Ovary (tissue), 9 donors: Measurements from ENCODE around the gene NOP10. TPM values are rescaled to one million over a fixed set of nuclear protein-coding genes. Genes with fewer than 3 reads are reported as not detected.

Experiments
- DNase-seq, 5 donors: peaks; one replicate each; pipeline ENCODE4 v3.0.0-alpha.2; 2019 to 2020
- H3K27ac ChIP-seq, 2 donors: fragments of 200-600 bp; one replicate each; pipeline versions ENCODE4 v1.5.1 to v1.8.0; 2019 to 2022
- H3K27me3 ChIP-seq: fragments of 200-600 bp; one replicate; pipeline ENCODE4 v1.8.0; 2022
- H3K36me3 ChIP-seq: fragments of 200-600 bp; sonication (generic); one replicate; pipeline ENCODE4 v1.5.1; 2019
- H3K4me1 ChIP-seq: one replicate; pipeline ENCODE4 v1.8.1; 2013; ENCODE audit warnings: mild to moderate bottlenecking, moderate library complexity; ENCODE audit not compliant: insufficient read depth
- H3K4me3 ChIP-seq: fragments of 200-600 bp; sonication (generic); one replicate; pipeline ENCODE4 v1.5.1; 2017
- H3K9me3 ChIP-seq, 2 donors: fragments of 200-600 bp in 1 of 2; sonication (generic) in 1 of 2; one replicate each; pipeline versions ENCODE4 v1.5.1 to v1.8.1; 2013 to 2019; ENCODE audit warnings: mild to moderate bottlenecking in 1 of 2, moderate library complexity in 1 of 2
- CTCF ChIP-seq, 3 donors: fragments of 450-650 bp in 2 of 3; fragments of 200-600 bp in 1 of 3; IDR thresholded peaks; one replicate each; pipeline versions ENCODE4 v1.5.1 to v1.8.0; 2016 to 2022; ENCODE audit warnings: antibody characterized with exemption in 3 of 3, mild to moderate bottlenecking in 1 of 3
- EP300 ChIP-seq: sonication (generic); formaldehyde crosslinking; IDR thresholded peaks from one replicate; pipeline ENCODE4 v1.6.1; 2017; ENCODE audit warnings: antibody characterized with exemption
- POLR2A ChIP-seq: fragments of 450-650 bp; IDR thresholded peaks from one replicate; pipeline ENCODE4 v1.6.1; 2017; ENCODE audit warnings: antibody characterized with exemption, mild to moderate bottlenecking, moderate library complexity
- WGBS, 3 donors: extraction: QIAGEN DNeasy Blood & Tissue Kit in 1 of 3; methylation state at CpG; one replicate each; pipeline versions ENCODE4 v1.1.5 to v1.1.7; 2013 to 2017; 5-methylcytosine and 5-hydroxymethylcytosine counted together
- intact Hi-C, 4 donors: fragments of 100-400 bp; cut with DNase I; formaldehyde crosslinking; loops; one replicate each; pipeline versions ENCODE4 v1.11.0 to v1.15.1; 2022 to 2023
- microRNA counts: library from miRNA; unstranded; fragments of <30 nt; microRNA quantifications from one replicate; lab custom pipeline; 2016
- microRNA-seq, 3 donors: library from miRNA; unstranded; fragments of <30 nt; microRNA quantifications; one replicate each; pipeline versions ENCODE4 to v1.2.0, GENCODE V29; 2019 to 2020
- polyA plus RNA-seq, 2 donors: library from polyadenylated mRNA; stranded (reverse); fragments of 200-250 nt in 1 of 2; fragments of 350-450 nt in 1 of 2; fragmentation: Illumina TruSeq in 1 of 2; extraction: RNeasy Lipid Tissue Mini Kit (QIAGEN cat#74804) in 1 of 2; gene quantifications; one replicate each; pipeline ENCODE4 v1.2.3, GENCODE V29; 2013 to 2014
- small RNA-seq: library from RNA; depleted of rRNA; stranded (forward); fragments of <200 nt; gene quantifications from one replicate; pipeline ENCODE3, GENCODE V24; 2016
- total RNA-seq, 7 donors: library from RNA; depleted of rRNA in 2 of 7; stranded (reverse); fragments of >200 nt in 2 of 7; fragmentation: NEBNext Ultra II Directional in 3 of 7; extraction: Animal tissue kit (Norgen Biotek cat#: 25700) in 3 of 7; gene quantifications; one replicate each; pipeline versions ENCODE4 v1.1.0 to v1.2.4, GENCODE V29; 2016 to 2023
- donor health status: DM: no; HTN: no; CAD: no; lungs with moderate emphysema.
- donor health status: DM: no; HTN: no; CAD: no.
- donor health status: Bipolar disorder and iron deficiency.
- donor health status: DM: yes; HTN: yes; CAD: no.
- donor health status: DM: no; HTN: no; CAD: no.
- donor health status: DM: yes; HTN: yes; CAD: no.

Gene NOP10
- total and polyA plus RNA-seq, 9 donors: 46.5 to 189 (median 61.7) TPM

- H3K27ac ChIP-seq: no peak overlapping the region
Measured at GRCh38 chr15:34297059-34297458, 45.9 kb downstream of the NOP10 start.

GRCh38 chr15:34292621-34293020 lies 50.3 kb downstream of the NOP10 start:
- WGBS, 3 donors: 91 to 98% (median 97%) methylated on average over 9 of the region's 9 CpGs
- H3K36me3 ChIP-seq: no peaks in the 10 kb centered on the region
- H3K9me3 ChIP-seq: no peaks in the 10 kb centered on the region
- no peaks in the 10 kb centered on the region for H3K27me3 ChIP-seq
- H3K4me3 ChIP-seq: no peak overlapping the region
- no peak overlapping the region for H3K27ac ChIP-seq
- TF ChIP-seq CTCF (IDR thresholded peaks at IDR 0.05) (no peak), POLR2A (no peak)
- DNase-seq: no peak
- no peaks in the 10 kb centered on the region for H3K4me1 ChIP-seq
- intact Hi-C loops: no loop called here

More at GRCh38 chr15:34297059-34297458, 45.9 kb downstream of the NOP10 start:
- Histone ChIP-seq H3K4me1 (no peaks in the 10 kb centered on the region), H3K4me3 (no peak overlapping the region), H3K36me3 (no peaks in the 10 kb centered on the region), H3K9me3 (no peaks in the 10 kb centered on the region), H3K27me3 (no peaks in the 10 kb centered on the region)
- TF ChIP-seq POLR2A (no peak), CTCF (IDR thresholded peaks at IDR 0.05) (no peak), EP300 (no peak)
- intact Hi-C loops: no loop called here
- WGBS, 3 donors: 37 to 41% (median 38%) methylated on average over 1 of the region's 1 CpG
- DNase-seq: no peak

MicroRNAs encoded within 50 kb of the gene (microRNA counts, 767-probe panel; counts per million panel counts)
- microRNA hsa-miR-1233 (lab: Ali Mortazavi, UCI): 3,268 counts per million, percentile 86 among the panel's probes with 10 or more counts

Small RNAs within 50 kb of the gene (microRNA-seq; reads per million reads assigned to microRNA genes)
- gene MIR1233-1: 0 reads per million in 3 donors

Small RNAs within 50 kb of the gene (small RNA-seq; reads per million reads assigned to genes)
- gene MIR1233-1 (not detected), gene RF00019 (not detected)

Other genes starting within 250 kb of the NOP10 start
- gene EMC7, start 241.3 kb downstream of the NOP10 start, total RNA-seq: 10 to 100 TPM; 27.4 to 57.4 (median 41.2) TPM
- gene EMC7, start 241.3 kb downstream of the NOP10 start, polyA plus RNA-seq: 100 to 1,000 TPM in 1 of 2 donors, 10 to 100 TPM in 1; 63.6 to 118 TPM
- gene PGBD4, start 241.1 kb downstream of the NOP10 start, total RNA-seq: 1 to 10 TPM in 4 of 7 donors, under 1 TPM in 3; 0.69 to 1.6 (median 1.1) TPM
- gene PGBD4, start 241.1 kb downstream of the NOP10 start, polyA plus RNA-seq: 1 to 10 TPM in 1 of 2 donors, under 1 TPM in 1; 0.46 to 1.0 TPM
- gene KATNBL1, start 133.0 kb downstream of the NOP10 start, total RNA-seq: 10 to 100 TPM; 23.7 to 52.2 (median 37.4) TPM
- gene KATNBL1, start 133.0 kb downstream of the NOP10 start, polyA plus RNA-seq: 10 to 100 TPM; 12.9 to 27.1 TPM
- 100 to 1,000 TPM in 1 of 7 donors, 10 to 100 TPM in 6; 84.4 to 107 (median 89.9) TPM for gene EMC4, start 118.1 kb downstream of the NOP10 start, total RNA-seq
- 100 to 1,000 TPM; 148 to 178 TPM for gene EMC4, start 118.1 kb downstream of the NOP10 start, polyA plus RNA-seq
- gene SLC12A6, start 5.4 kb downstream of the NOP10 start, total RNA-seq: 10 to 100 TPM in 5 of 7 donors, 1 to 10 TPM in 2; 7.1 to 13.2 (median 11.4) TPM
- 10 to 100 TPM in 1 of 2 donors, 1 to 10 TPM in 1; 6.9 to 19.7 TPM for gene SLC12A6, start 5.4 kb downstream of the NOP10 start, polyA plus RNA-seq
- gene NUTM1, start 179 bp upstream of the NOP10 start, total RNA-seq: not detected
- not detected for gene NUTM1, start 179 bp upstream of the NOP10 start, polyA plus RNA-seq
- gene LPCAT4, start 24.1 kb upstream of the NOP10 start, total RNA-seq: 10 to 100 TPM in 6 of 7 donors, 1 to 10 TPM in 1; 8.9 to 44.3 (median 34.4) TPM
- 10 to 100 TPM; 15.9 to 22.6 TPM for gene LPCAT4, start 24.1 kb upstream of the NOP10 start, polyA plus RNA-seq
- 100 to 1,000 TPM in 2 of 7 donors, 10 to 100 TPM in 5; 21.7 to 130 (median 70.1) TPM for gene GOLGA8A, start 94.7 kb upstream of the NOP10 start, total RNA-seq
- gene GOLGA8A, start 94.7 kb upstream of the NOP10 start, polyA plus RNA-seq: 100 to 1,000 TPM in 1 of 2 donors, 10 to 100 TPM in 1; 69.4 to 113 TPM
- gene GOLGA8B, start 240.5 kb upstream of the NOP10 start, total RNA-seq: 100 to 1,000 TPM in 4 of 7 donors, 10 to 100 TPM in 3; 59.8 to 144 (median 109) TPM
- gene GOLGA8B, start 240.5 kb upstream of the NOP10 start, polyA plus RNA-seq: 10 to 100 TPM; 56.3 to 78.9 TPM